Spleen (tissue), 7 donors: ENCODE results near the gene IMMP1L.

Source experiments
- POLR2A ChIP-seq, 3 donors: fragments of 450-650 bp; IDR thresholded peaks; one replicate each; pipeline ENCODE4 v1.5.1; 2017; ENCODE audit warnings: antibody characterized with exemption in 3 of 3, mild to moderate bottlenecking in 1 of 3
- POLR2AphosphoS5 ChIP-seq, 3 donors: sonication (generic); formaldehyde crosslinking; IDR thresholded peaks; one replicate each; pipeline ENCODE4 v1.5.1; 2017; ENCODE audit warnings: antibody characterized with exemption in 3 of 3
- TF ChIP-seq, protein P1 (sequence below), 11 experiments: fragments of 200-600 bp in 7 of 11; fragments of 450-650 bp in 4 of 11; sonication (generic) in 4 of 11; IDR thresholded peaks in 8 of 11; conservative IDR thresholded peaks in 3 of 11; 1 replicate in 7 of 11; 2 replicates in 4 of 11; pipeline versions ENCODE4 v1.4.0 to v1.8.0; 2016 to 2021; ENCODE audit warnings: antibody characterized with exemption in 11 of 11, inconsistent platforms in 4 of 11, mild to moderate bottlenecking in 1 of 11
- donor health status: DM: no; HTN: no; CAD: no; lungs with moderate emphysema.
- donor health status: DM: no; HTN: no; CAD: no.
- donor health status: DM: no; HTN: no; CAD: no.

- TF ChIP-seq, protein P1, sequence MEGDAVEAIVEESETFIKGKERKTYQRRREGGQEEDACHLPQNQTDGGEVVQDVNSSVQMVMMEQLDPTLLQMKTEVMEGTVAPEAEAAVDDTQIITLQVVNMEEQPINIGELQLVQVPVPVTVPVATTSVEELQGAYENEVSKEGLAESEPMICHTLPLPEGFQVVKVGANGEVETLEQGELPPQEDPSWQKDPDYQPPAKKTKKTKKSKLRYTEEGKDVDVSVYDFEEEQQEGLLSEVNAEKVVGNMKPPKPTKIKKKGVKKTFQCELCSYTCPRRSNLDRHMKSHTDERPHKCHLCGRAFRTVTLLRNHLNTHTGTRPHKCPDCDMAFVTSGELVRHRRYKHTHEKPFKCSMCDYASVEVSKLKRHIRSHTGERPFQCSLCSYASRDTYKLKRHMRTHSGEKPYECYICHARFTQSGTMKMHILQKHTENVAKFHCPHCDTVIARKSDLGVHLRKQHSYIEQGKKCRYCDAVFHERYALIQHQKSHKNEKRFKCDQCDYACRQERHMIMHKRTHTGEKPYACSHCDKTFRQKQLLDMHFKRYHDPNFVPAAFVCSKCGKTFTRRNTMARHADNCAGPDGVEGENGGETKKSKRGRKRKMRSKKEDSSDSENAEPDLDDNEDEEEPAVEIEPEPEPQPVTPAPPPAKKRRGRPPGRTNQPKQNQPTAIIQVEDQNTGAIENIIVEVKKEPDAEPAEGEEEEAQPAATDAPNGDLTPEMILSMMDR (IDR thresholded peaks at IDR 0.05 in 8 of 11, conservative IDR thresholded peaks at IDR 0.05 in 3 of 11) = no peak
- TF ChIP-seq POLR2AphosphoS5 (IDR thresholded peaks at IDR 0.05) (no peak), POLR2A (IDR thresholded peaks at IDR 0.05) (no peak)
Measured at GRCh38 chr11:31492320-31492913, 17.0 kb downstream of the IMMP1L start.
